HL-60/S4 treated with phorbol 12-myristate 13-acetate at 8.2 ng/mL for 4 days and 3 days (cell line): ENCODE results near the gene PSMD14.

ENCODE experiments used
- in situ Hi-C: fragments of 300-500 bp; cut with MboI; formaldehyde crosslinking; loops from 2 replicates; pipeline ENCODE4 v1.15.0; 2022; ENCODE audit warnings: low sequenced_read_pairs

Gene PSMD14

GRCh38 chr2:161438598-161438997 lies 130.4 kb downstream of the PSMD14 start:
- in situ Hi-C loops = no loop called here

GRCh38 chr2:161445097-161445496 lies 136.9 kb downstream of the PSMD14 start:
- in situ Hi-C loops = no loop called here

GRCh38 chr2:161448431-161448830 lies 140.2 kb downstream of the PSMD14 start:
- in situ Hi-C loops = no loop called here
